Epidermal melanocyte (primary cell): ENCODE measurements around the gene CAB39.

ENCODE experiments used
- DNase-seq: peaks from one replicate; pipeline ENCODE4 v3.0.0; 2011; ENCODE audit warnings: low spot score; ENCODE audit not compliant: insufficient read length

CAB39 gene

DNA sequence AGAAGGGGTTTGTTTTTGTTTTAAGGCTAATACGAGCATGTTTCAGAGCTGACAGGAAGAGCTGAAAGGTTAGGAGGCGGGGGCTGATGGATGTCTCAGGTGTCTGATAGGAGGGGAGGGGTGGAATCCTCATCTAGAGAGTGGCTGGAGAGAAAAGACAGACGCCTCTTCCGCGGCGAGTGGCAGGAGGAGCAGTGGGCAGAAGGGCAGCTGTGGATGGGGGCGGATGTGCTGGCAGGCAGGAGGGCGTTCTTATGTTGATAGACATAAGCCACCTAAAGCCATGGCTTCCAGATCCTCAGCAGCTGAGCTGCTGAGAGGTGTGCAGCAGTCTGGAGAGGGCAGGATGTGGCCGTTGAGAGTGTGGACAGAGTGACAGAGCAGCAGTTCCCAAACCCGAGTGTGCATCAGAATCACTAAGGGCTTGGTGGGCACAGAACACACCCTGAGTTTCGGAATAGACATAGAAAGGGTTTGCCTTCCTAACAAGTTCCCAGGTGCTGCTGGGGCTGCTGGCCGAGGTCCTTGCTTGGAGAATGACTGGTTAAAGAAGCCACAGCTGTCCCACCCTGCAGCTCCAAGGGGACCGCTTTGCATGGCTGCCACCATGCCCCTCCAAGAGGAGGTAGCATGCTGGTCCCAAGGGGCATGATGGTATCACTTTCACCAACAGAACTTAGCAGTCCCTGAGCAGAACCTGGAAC lies 149.1 kb downstream of the CAB39 start:
- DNase-seq: no peak

DNA sequence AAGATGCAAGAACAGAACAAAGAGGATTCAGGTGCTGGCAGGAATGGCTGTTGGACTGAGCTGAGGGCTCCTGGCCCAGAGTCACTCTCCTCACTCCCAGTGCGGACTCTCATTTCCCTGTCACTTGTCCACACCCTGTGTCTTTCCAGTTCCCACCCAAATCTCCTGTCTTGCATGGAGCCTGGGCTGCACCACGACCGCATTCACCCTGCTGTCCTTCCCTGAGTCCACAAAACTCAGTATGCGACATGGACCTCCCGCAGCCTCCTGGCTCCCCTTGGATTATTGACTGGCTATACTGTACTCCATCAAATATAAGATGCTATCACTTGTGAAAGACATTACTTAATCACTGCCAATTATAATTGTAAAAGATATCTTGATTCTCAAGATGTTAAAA lies 149.7 kb downstream of the CAB39 start:
- DNase-seq: no peak

DNA sequence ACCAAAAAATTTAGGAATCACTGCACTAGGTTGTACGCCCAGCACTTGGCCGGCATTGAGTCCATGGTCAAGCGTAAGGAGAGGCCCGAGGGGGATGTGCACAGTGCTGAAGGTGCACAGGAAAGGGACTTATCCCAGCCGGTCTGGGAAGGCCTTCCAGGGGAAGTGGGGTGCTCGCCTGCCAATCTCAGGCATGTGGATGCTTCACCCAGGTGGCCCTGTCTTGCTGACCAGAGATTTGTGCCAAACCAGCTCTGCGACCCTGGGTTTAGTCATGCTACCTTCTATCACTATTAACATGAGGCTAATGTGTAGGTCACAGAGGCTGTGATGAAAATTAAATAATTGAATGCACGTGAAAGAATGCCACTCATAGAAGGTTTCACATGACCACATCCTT lies 150.4 kb downstream of the CAB39 start:
- no peak for DNase-seq

DNA sequence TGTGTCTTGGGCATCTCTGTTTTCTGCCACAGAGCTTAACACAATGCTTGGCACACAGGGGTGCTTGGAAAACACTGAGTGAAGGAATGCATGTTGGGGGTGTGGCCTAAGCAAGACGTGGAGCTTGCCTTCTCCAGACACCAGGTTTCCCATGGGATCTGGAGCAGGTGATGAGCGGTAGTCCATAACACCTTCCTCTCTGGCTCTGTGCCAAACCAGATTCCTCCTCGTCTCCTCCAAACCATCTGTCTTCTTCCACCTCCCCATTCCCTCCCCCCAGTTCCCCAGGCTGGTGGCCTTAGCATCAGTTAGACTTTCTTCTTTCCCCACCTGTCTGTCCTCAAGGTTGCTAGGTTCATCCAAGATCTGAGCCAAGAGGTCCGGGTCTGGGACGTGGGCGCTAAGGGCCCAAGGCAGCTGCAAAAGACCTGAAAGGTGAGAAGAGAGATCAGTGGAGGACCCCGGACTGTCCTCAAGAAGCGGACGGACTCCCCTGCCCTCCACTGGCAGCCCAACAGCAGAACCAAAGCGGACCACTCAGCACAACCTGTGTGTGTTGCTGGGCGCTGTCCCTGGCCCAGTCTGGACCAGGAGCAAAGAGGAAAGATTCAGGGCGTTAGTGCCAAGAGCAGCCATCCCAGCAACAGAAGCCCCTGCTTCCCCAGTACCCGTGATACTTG lies 150.9 kb downstream of the CAB39 start:
- DNase-seq: no peak

- DNase-seq: no peak
These were observed 151.5 kb downstream of the CAB39 start for GRCh38 chr2:230864122-230864604.

- peak; percentile 75 for DNase-seq
These were observed 152.1 kb downstream of the CAB39 start, which contains the start of gene ITM2C for GRCh38 chr2:230864605-230865306. TSS of gene ITM2C (plus strand) at chr2:230864942. CDS start at chr2:230865026, 84 bp downstream.

- no peak for DNase-seq
These were observed 152.7 kb downstream of the CAB39 start for GRCh38 chr2:230865307-230865765.

GRCh38 chr2:230865766-230866755 lies 153.4 kb downstream of the CAB39 start:
- DNase-seq: peak; percentile 30

- DNase-seq: no peak
These were observed 154.3 kb downstream of the CAB39 start for GRCh38 chr2:230866756-230867523.

- DNase-seq: no peak
These were observed 155.7 kb downstream of the CAB39 start for GRCh38 chr2:230868161-230868946.

GRCh38 chr2:230868947-230869913 lies 156.6 kb downstream of the CAB39 start:
- no peak for DNase-seq

- DNase-seq: no peak
These were observed 157.4 kb downstream of the CAB39 start for GRCh38 chr2:230869914-230870543.
